KBM-7 (cell line): ENCODE results near the gene F13B.
"Not testable (repeated sequence)": the region's sequence is repeated elsewhere in the genome, so short reads cannot be mapped to it uniquely, and the experiment has no call there.

Experiments
- DNase-seq: peaks from one replicate; pipeline ENCODE4 v3.0.0-alpha.2; 2015
- in situ Hi-C: fragments of 300-500 bp; cut with MboI; formaldehyde crosslinking; loops from 2 replicates; pipeline ENCODE4 v1.14.3; 2020; ENCODE audit warnings: low sequenced_read_pairs, low pct_unique_long_range_greater_than_20kb, mixed read lengths

F13B gene

GRCh38 chr1:197066719-197067456, at the start of gene F13B:
Gene F13B (minus strand): TSS chr1:197067260. CDS start chr1:197067223, 37 bp downstream.
- in situ Hi-C loops, result no loop called here
- peak; percentile 21 for DNase-seq

GRCh38 chr1:197116156-197116555, 49.1 kb upstream of the F13B start:
- in situ Hi-C loops, result no loop called here

GRCh38 chr1:197106869-197107268, 39.8 kb upstream of the F13B start:
- DNase-seq, result no peak
- in situ Hi-C loops, result no loop called here

More at GRCh38 chr1:197116156-197116555, 49.1 kb upstream of the F13B start:
- no peak for DNase-seq

GRCh38 chr1:197103300-197103699, 36.2 kb upstream of the F13B start:
- in situ Hi-C loops, result no loop called here
- DNase-seq, result no peak

- no peak for DNase-seq
- in situ Hi-C loops, result no loop called here
Measured at GRCh38 chr1:197101978-197102377, 34.9 kb upstream of the F13B start.

GRCh38 chr1:197100677-197101076, 33.6 kb upstream of the F13B start:
- no peak for DNase-seq

GRCh38 chr1:197099444-197099843, 32.4 kb upstream of the F13B start:
- DNase-seq, result no peak
- in situ Hi-C loops, result no loop called here

More at GRCh38 chr1:197100677-197101076, 33.6 kb upstream of the F13B start:
- in situ Hi-C loops, result no loop called here

GRCh38 chr1:197096971-197097370, 29.9 kb upstream of the F13B start:
- DNase-seq, in situ Hi-C loops: not testable (repeated sequence)

- in situ Hi-C loops, result no loop called here
- no peak for DNase-seq
Measured at GRCh38 chr1:197096137-197096536, 29.1 kb upstream of the F13B start.

GRCh38 chr1:197093226-197093885, 26.3 kb upstream of the F13B start:
- in situ Hi-C loops, result no loop called here
- DNase-seq, result no peak

- DNase-seq, result no peak
- in situ Hi-C loops, result no loop called here
Measured at GRCh38 chr1:197092491-197093023, 25.5 kb upstream of the F13B start.

- in situ Hi-C loops, result no loop called here
- DNase-seq, result no peak
Measured at GRCh38 chr1:197083474-197083873, 16.4 kb upstream of the F13B start.

GRCh38 chr1:197081117-197081753, 14.2 kb upstream of the F13B start:
- no peak for DNase-seq
- in situ Hi-C loops, result no loop called here

- no peak for DNase-seq
- in situ Hi-C loops, result no loop called here
Measured at GRCh38 chr1:197080323-197080722, 13.3 kb upstream of the F13B start.

GRCh38 chr1:197076585-197076984, 9.5 kb upstream of the F13B start:
- no peak for DNase-seq
- in situ Hi-C loops, result no loop called here

GRCh38 chr1:197073978-197074377, 6.9 kb upstream of the F13B start:
- peak; percentile 25 for DNase-seq
- in situ Hi-C loops, result no loop called here

- in situ Hi-C loops, result no loop called here
Measured at GRCh38 chr1:197067457-197067818, 378 bp upstream of the F13B start.

GRCh38 chr1:197066277-197066676, 783 bp downstream of the F13B start:
- DNase-seq, result no peak
- in situ Hi-C loops, result no loop called here

More at GRCh38 chr1:197067457-197067818, 378 bp upstream of the F13B start:
- DNase-seq, result no peak

GRCh38 chr1:197065559-197065958, 1.5 kb downstream of the F13B start:
- DNase-seq, result no peak
- in situ Hi-C loops, result no loop called here

GRCh38 chr1:197063212-197063611, 3.8 kb downstream of the F13B start:
- in situ Hi-C loops, result no loop called here
- peak; percentile 45 for DNase-seq
